ENCODE results near the gene USP9X. TPM values are rescaled to one million over a fixed set of nuclear protein-coding genes. Genes with fewer than 3 reads are reported as not detected.
"Not testable (repeated sequence)": the region's sequence is repeated elsewhere in the genome, so short reads cannot be mapped to it uniquely, and the experiment has no call there.

USP9X gene
- total RNA-seq, 4 donors from 2014 or later = 57.2 to 85.9 (median 65.2) TPM

GRCh38 chrX:41180194-41180908, 95.1 kb downstream of the USP9X start:
- DNase-seq (ENCODE audit: low spot score in 2 of 2) = no peak
- TF ChIP-seq POLR2A (IDR thresholded peaks at IDR 0.05) (no peak), CTCF (IDR thresholded peaks at IDR 0.05) (peak; percentile 46 to 49)
- no peaks in the 10 kb centered on the region for H3K4me1 ChIP-seq
- H3K27ac ChIP-seq = no peak overlapping the region
- 41% methylated on average over 5 of the region's 5 CpGs for WGBS
- H3K36me3 ChIP-seq = peaks cover 7% of the 10 kb centered on the region
- H3K4me3 ChIP-seq = no peak overlapping the region
- no peaks in the 10 kb centered on the region for H3K27me3 ChIP-seq
- no peaks in the 10 kb centered on the region for H3K9me3 ChIP-seq

- Histone ChIP-seq H3K4me3 (no peak overlapping the region), H3K27ac (no peak overlapping the region), H3K4me1 (no peaks in the 10 kb centered on the region), H3K36me3 (peaks cover 14% of the 10 kb centered on the region), H3K9me3 (no peaks in the 10 kb centered on the region), H3K27me3 (no peaks in the 10 kb centered on the region)
- no peak for TF ChIP-seq POLR2AphosphoS5 (IDR thresholded peaks at IDR 0.05)
- TF ChIP-seq EP300 (IDR thresholded peaks at IDR 0.05) = no peak
- TF ChIP-seq POLR2A (IDR thresholded peaks at IDR 0.05) = no peak
- no peak for TF ChIP-seq CTCF (IDR thresholded peaks at IDR 0.05)
- no peak for DNase-seq (ENCODE audit: low spot score in 2 of 2)
- whole genome bisulfite sequencing = 85% methylated on average over 3 of the region's 3 CpGs
Measured at GRCh38 chrX:41184312-41184711, 99.1 kb downstream of the USP9X start.

GRCh38 chrX:41186946-41187345, 101.7 kb downstream of the USP9X start:
- H3K4me3 ChIP-seq; H3K27me3 ChIP-seq; H3K9me3 ChIP-seq; DNase-seq (ENCODE audit: low spot score in 2 of 2); H3K4me1 ChIP-seq; H3K27ac ChIP-seq: not testable (repeated sequence)
- WGBS = 91% methylated on average over 7 of the region's 7 CpGs
- peaks cover 18% of the 10 kb centered on the region for H3K36me3 ChIP-seq

- no peak for DNase-seq (ENCODE audit: low spot score in 2 of 2)
- Histone ChIP-seq H3K9me3 (no peaks in the 10 kb centered on the region), H3K4me1 (no peaks in the 10 kb centered on the region), H3K4me3 (no peak overlapping the region), H3K27ac (no peak overlapping the region), H3K36me3 (peaks cover 18% of the 10 kb centered on the region), H3K27me3 (no peaks in the 10 kb centered on the region)
- TF ChIP-seq POLR2A (IDR thresholded peaks at IDR 0.05) = no peak
- no peak for TF ChIP-seq CTCF (IDR thresholded peaks at IDR 0.05)
- TF ChIP-seq POLR2AphosphoS5 (IDR thresholded peaks at IDR 0.05) = no peak
- no peak for TF ChIP-seq EP300 (IDR thresholded peaks at IDR 0.05)
- 59% methylated on average over 1 of the region's 1 CpG for WGBS
Measured at GRCh38 chrX:41189156-41189555, 103.9 kb downstream of the USP9X start.

GRCh38 chrX:41192880-41193279, 107.6 kb downstream of the USP9X start:
- H3K36me3 ChIP-seq = peaks cover 9% of the 10 kb centered on the region

More at GRCh38 chrX:41192880-41193279, 107.6 kb downstream of the USP9X start:
- H3K9me3 ChIP-seq = no peaks in the 10 kb centered on the region
- no peak overlapping the region for H3K27ac ChIP-seq
- DNase-seq (ENCODE audit: low spot score in 2 of 2) = no peak
- H3K4me3 ChIP-seq = no peak overlapping the region
- TF ChIP-seq POLR2AphosphoS5 (IDR thresholded peaks at IDR 0.05) (no peak), POLR2A (IDR thresholded peaks at IDR 0.05) (no peak), CTCF (IDR thresholded peaks at IDR 0.05) (no peak), EP300 (IDR thresholded peaks at IDR 0.05) (no peak)
- no peaks in the 10 kb centered on the region for H3K4me1 ChIP-seq
- no peaks in the 10 kb centered on the region for H3K27me3 ChIP-seq
- WGBS = 85% methylated on average over 3 of the region's 3 CpGs

Data from suprapubic skin (tissue), 4 donors.